Activated CD8-positive, alpha-beta T cell treated with anti-CD3 and anti-CD28 coated beads, Interleukin-2, amount 10 ng/mL, durations not matched to agents 7 days and 5 days (primary cell): ENCODE measurements around the gene HDAC1. TPM values are rescaled to one million over a fixed set of nuclear protein-coding genes. Genes with fewer than 3 reads are reported as not detected.
A peak's percentile ranks its signal among the peaks of the same experiment; 100 is the strongest.

Source experiments
- ATAC-seq: fragments of 150-1000 bp; cut with Tn5 transposase; one replicate; pipeline ENCODE4 v1.10.0; 2021; ENCODE audit warnings: moderate library complexity
- CTCF ChIA-PET: fragments of 350-600 bp; sonication (Branson Sonifier 250); formaldehyde crosslinking; loops from one replicate; lab custom pipeline; 2021; ENCODE audit warnings: antibody characterized with exemption; lab: Charles Lee
- POLR2A ChIA-PET: fragments of 350-600 bp; sonication (Branson Sonifier 250); formaldehyde crosslinking; loops from one replicate; lab custom pipeline; 2021; ENCODE audit warnings: antibody characterized with exemption; lab: Charles Lee
- DNase-seq: peaks from one replicate; pipeline ENCODE4 v3.0.0-alpha.2; 2020
- H3K27ac Mint-ChIP-seq: one replicate; pipeline ENCODE4 v1.8.0; 2021; ENCODE audit warnings: mild to moderate bottlenecking, mixed read lengths
- H3K27me3 Mint-ChIP-seq: one replicate; pipeline ENCODE4 v1.8.0; 2021; ENCODE audit warnings: low read depth, mixed read lengths
- H3K36me3 Mint-ChIP-seq: one replicate; pipeline ENCODE4 v1.8.0; 2021; ENCODE audit warnings: low read depth, mixed read lengths
- H3K4me1 Mint-ChIP-seq: one replicate; pipeline ENCODE4 v1.8.0; 2021; ENCODE audit warnings: low read depth, mixed read lengths
- H3K4me3 Mint-ChIP-seq: one replicate; pipeline ENCODE4 v1.8.0; 2021; ENCODE audit warnings: mild to moderate bottlenecking, mixed read lengths
- H3K9me3 Mint-ChIP-seq: one replicate; pipeline ENCODE4 v1.8.0; 2022; ENCODE audit warnings: mixed read lengths; ENCODE audit not compliant: insufficient read depth
- total RNA-seq, 2 experiments: library from RNA; stranded (reverse); gene quantifications; one replicate each; pipeline ENCODE4 v1.2.3, GENCODE V29; 2021

The HDAC1 gene
- total RNA-seq, 2 experiments from 2014 or later = 219 to 227 TPM

GRCh38 chr1:32377541-32378220, 85.8 kb downstream of the HDAC1 start:
- ChIA-PET CTCF (no interaction called here), POLR2A (no interaction called here)
- Mint-ChIP-seq H3K4me3 (no peak overlapping the region), H3K36me3 (peaks cover 20% of the 10 kb centered on the region), H3K27me3 (no peaks in the 10 kb centered on the region), H3K27ac (peak overlapping the region; percentile 26), H3K4me1 (peaks cover 6% of the 10 kb centered on the region), H3K9me3 (no peaks in the 10 kb centered on the region)
- DNase-seq (no peak), ATAC-seq (no peak)

- CTCF ChIA-PET = interaction anchor here (0.5 to 1.5 kb wide), 2 partner anchors 8 to 168 kb away, joined by 4 read pairs; no protein-coding TSS in a partner anchor
Observed at GRCh38 chr1:32380057-32380456, 88.2 kb downstream of the HDAC1 start.

More at GRCh38 chr1:32380057-32380456, 88.2 kb downstream of the HDAC1 start:
- H3K9me3 Mint-ChIP-seq = no peaks in the 10 kb centered on the region
- DNase-seq = no peak
- ATAC-seq = no peak
- no peaks in the 10 kb centered on the region for H3K4me1 Mint-ChIP-seq
- POLR2A ChIA-PET = no interaction called here
- H3K4me3 Mint-ChIP-seq = no peak overlapping the region
- peaks cover 25% of the 10 kb centered on the region for H3K36me3 Mint-ChIP-seq
- H3K27me3 Mint-ChIP-seq = no peaks in the 10 kb centered on the region
- H3K27ac Mint-ChIP-seq = no peak overlapping the region

Other genes with a start within 250 kb of the HDAC1 start
- gene TMEM39B, start 219.1 kb upstream of the HDAC1 start, total RNA-seq = 10 to 100 TPM; 32.6 to 36.2 TPM
- 10 to 100 TPM; 65.7 to 67.2 TPM for gene KPNA6, start 184.0 kb upstream of the HDAC1 start, total RNA-seq
- gene TXLNA, start 112.4 kb upstream of the HDAC1 start, total RNA-seq = 10 to 100 TPM; 79.7 to 79.8 TPM
- 10 to 100 TPM; 71.4 to 72.8 TPM for gene CCDC28B, start 91.5 kb upstream of the HDAC1 start, total RNA-seq
- gene IQCC, start 86.4 kb upstream of the HDAC1 start, total RNA-seq = 1 to 10 TPM; 6.1 to 6.3 TPM
- not detected for gene DCDC2B, start 83.0 kb upstream of the HDAC1 start, total RNA-seq
- gene TMEM234, start 69.7 kb upstream of the HDAC1 start, total RNA-seq = 10 to 100 TPM; 10.6 TPM
- 100 to 1,000 TPM; 194 to 196 TPM for gene EIF3I, start 69.7 kb upstream of the HDAC1 start, total RNA-seq
- gene FAM167B, start 44.9 kb upstream of the HDAC1 start, total RNA-seq = under 1 TPM; 0.78 to 0.90 TPM
- 100 to 1,000 TPM; 464 to 488 TPM for gene LCK, start 40.8 kb upstream of the HDAC1 start, total RNA-seq
- 10 to 100 TPM; 23.1 to 26.1 TPM for gene MARCKSL1, start 44.1 kb downstream of the HDAC1 start, total RNA-seq
- 1 to 10 TPM; 2.6 to 3.2 TPM for gene FAM229A, start 70.4 kb downstream of the HDAC1 start, total RNA-seq
- under 1 TPM in 1 of 2 experiments, not detected in 1; 0.21 TPM for gene TSSK3, start 70.5 kb downstream of the HDAC1 start, total RNA-seq
- gene BSDC1, start 102.4 kb downstream of the HDAC1 start, total RNA-seq = 10 to 100 TPM; 37.3 to 38.5 TPM
- not detected for gene ZBTB8B, start 173.0 kb downstream of the HDAC1 start, total RNA-seq
- under 1 TPM; 0.11 to 0.18 TPM for gene ZBTB8A, start 247.3 kb downstream of the HDAC1 start, total RNA-seq